Upper lobe of left lung (tissue), 4 donors: ENCODE results near the gene PAGE1.
"Not testable (repeated sequence)": the region's sequence is repeated elsewhere in the genome, so short reads cannot be mapped to it uniquely, and the experiment has no call there.

Experiments used
- POLR2AphosphoS5 ChIP-seq, 2 donors: sonication (generic); formaldehyde crosslinking; IDR thresholded peaks; one replicate each; pipeline ENCODE4 v1.5.1; 2017; ENCODE audit warnings: antibody characterized with exemption in 2 of 2
- TF ChIP-seq, protein P1 (sequence below), 6 experiments: fragments of 450-650 bp in 4 of 6; fragments of 200-600 bp in 2 of 6; sonication (generic) in 2 of 6; IDR thresholded peaks; one replicate each; pipeline ENCODE4 v1.5.1; 2016 to 2019; ENCODE audit warnings: antibody characterized with exemption in 6 of 6

- TF ChIP-seq, protein P1, sequence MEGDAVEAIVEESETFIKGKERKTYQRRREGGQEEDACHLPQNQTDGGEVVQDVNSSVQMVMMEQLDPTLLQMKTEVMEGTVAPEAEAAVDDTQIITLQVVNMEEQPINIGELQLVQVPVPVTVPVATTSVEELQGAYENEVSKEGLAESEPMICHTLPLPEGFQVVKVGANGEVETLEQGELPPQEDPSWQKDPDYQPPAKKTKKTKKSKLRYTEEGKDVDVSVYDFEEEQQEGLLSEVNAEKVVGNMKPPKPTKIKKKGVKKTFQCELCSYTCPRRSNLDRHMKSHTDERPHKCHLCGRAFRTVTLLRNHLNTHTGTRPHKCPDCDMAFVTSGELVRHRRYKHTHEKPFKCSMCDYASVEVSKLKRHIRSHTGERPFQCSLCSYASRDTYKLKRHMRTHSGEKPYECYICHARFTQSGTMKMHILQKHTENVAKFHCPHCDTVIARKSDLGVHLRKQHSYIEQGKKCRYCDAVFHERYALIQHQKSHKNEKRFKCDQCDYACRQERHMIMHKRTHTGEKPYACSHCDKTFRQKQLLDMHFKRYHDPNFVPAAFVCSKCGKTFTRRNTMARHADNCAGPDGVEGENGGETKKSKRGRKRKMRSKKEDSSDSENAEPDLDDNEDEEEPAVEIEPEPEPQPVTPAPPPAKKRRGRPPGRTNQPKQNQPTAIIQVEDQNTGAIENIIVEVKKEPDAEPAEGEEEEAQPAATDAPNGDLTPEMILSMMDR (IDR thresholded peaks at IDR 0.05): not testable (repeated sequence)
- TF ChIP-seq POLR2AphosphoS5 (IDR thresholded peaks at IDR 0.05): not testable (repeated sequence)
Observed at GRCh38 chrX:49720106-49720505, 24.3 kb upstream of the PAGE1 start.
